ENCODE data around the gene ZNFX1.

DNA sequence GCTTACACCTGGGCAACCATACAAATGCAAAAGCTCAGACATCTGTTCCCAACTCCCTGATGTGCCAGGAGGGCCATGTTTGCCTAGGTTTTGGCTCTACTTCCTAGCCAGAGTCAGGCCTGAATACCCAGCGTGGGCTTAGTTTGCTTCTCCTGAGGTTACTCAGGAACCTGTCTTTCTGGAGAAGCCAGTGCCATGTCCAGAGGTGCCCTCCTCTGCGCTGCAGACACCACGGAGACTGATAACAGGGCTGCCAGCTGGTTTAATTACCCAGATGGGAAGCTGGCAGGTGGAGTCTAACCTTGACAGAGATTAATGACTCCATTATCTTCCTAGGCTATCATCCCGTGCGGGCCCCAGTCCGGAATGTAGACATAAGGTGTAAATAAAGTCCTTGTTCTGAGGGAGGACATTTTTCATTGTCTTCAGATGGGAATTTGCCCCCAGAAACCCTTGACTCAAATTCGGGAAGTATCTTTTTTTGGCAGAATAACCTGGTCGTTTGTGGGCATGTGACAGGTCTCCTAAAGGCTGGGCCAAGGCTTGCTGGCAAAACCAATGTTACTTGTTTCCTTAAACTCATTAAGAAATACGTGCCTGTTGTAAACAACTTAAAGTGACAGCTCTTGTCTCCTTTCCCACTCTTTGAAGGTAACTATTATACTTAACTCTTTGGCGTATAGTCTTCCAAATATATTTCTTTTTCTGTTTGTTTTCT is 29.2 kb upstream of the ZNFX1 start:
- TF ChIP-seq, protein P1, sequence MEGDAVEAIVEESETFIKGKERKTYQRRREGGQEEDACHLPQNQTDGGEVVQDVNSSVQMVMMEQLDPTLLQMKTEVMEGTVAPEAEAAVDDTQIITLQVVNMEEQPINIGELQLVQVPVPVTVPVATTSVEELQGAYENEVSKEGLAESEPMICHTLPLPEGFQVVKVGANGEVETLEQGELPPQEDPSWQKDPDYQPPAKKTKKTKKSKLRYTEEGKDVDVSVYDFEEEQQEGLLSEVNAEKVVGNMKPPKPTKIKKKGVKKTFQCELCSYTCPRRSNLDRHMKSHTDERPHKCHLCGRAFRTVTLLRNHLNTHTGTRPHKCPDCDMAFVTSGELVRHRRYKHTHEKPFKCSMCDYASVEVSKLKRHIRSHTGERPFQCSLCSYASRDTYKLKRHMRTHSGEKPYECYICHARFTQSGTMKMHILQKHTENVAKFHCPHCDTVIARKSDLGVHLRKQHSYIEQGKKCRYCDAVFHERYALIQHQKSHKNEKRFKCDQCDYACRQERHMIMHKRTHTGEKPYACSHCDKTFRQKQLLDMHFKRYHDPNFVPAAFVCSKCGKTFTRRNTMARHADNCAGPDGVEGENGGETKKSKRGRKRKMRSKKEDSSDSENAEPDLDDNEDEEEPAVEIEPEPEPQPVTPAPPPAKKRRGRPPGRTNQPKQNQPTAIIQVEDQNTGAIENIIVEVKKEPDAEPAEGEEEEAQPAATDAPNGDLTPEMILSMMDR (IDR thresholded peaks at IDR 0.05; ENCODE audit: insufficient read depth, low read length), result no peak
- TF ChIP-seq, protein P2, sequence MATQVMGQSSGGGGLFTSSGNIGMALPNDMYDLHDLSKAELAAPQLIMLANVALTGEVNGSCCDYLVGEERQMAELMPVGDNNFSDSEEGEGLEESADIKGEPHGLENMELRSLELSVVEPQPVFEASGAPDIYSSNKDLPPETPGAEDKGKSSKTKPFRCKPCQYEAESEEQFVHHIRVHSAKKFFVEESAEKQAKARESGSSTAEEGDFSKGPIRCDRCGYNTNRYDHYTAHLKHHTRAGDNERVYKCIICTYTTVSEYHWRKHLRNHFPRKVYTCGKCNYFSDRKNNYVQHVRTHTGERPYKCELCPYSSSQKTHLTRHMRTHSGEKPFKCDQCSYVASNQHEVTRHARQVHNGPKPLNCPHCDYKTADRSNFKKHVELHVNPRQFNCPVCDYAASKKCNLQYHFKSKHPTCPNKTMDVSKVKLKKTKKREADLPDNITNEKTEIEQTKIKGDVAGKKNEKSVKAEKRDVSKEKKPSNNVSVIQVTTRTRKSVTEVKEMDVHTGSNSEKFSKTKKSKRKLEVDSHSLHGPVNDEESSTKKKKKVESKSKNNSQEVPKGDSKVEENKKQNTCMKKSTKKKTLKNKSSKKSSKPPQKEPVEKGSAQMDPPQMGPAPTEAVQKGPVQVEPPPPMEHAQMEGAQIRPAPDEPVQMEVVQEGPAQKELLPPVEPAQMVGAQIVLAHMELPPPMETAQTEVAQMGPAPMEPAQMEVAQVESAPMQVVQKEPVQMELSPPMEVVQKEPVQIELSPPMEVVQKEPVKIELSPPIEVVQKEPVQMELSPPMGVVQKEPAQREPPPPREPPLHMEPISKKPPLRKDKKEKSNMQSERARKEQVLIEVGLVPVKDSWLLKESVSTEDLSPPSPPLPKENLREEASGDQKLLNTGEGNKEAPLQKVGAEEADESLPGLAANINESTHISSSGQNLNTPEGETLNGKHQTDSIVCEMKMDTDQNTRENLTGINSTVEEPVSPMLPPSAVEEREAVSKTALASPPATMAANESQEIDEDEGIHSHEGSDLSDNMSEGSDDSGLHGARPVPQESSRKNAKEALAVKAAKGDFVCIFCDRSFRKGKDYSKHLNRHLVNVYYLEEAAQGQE (IDR thresholded peaks at IDR 0.05; ENCODE audit: insufficient replicate concordance, low read depth), result no peak
